K562 (cell line): ENCODE data around the gene KIF1A.

Experiments
- CTCF ChIP-seq, 3 experiments: IDR thresholded peaks in 2 of 3; conservative IDR thresholded peaks in 1 of 3; 2 replicates each; pipeline ENCODE4 v1.5.1; 2011 to 2012; ENCODE audit warnings: low read length in 3 of 3, mild to moderate bottlenecking in 3 of 3, control low read depth in 2 of 3, improper control_type of control experiment in 1 of 3, inconsistent platforms in 1 of 3, low read depth in 1 of 3, mixed read lengths in 1 of 3, moderate library complexity in 1 of 3; ENCODE audit not compliant: insufficient read depth in 2 of 3
- EP300 ChIP-seq: IDR thresholded peaks from 2 replicates; pipeline ENCODE4 v1.6.1; 2012; ENCODE audit warnings: low read length, improper control_type of control experiment
- MXD1 ChIP-seq: fragments of 250-450 bp; sonication (Bioruptor Pico); IDR thresholded peaks from 2 replicates; pipeline ENCODE4 v1.8.0; 2021; ENCODE audit warnings: borderline replicate concordance, mild to moderate bottlenecking, moderate library complexity; ENCODE audit not compliant: poor library complexity, severe bottlenecking
- POLR2A ChIP-seq: fragments of 450-650 bp; conservative IDR thresholded peaks from 2 replicates; pipeline ENCODE4 v1.6.1; 2016
- POLR2AphosphoS2 ChIP-seq: IDR thresholded peaks from 2 replicates; pipeline ENCODE4 v1.6.1; 2012; ENCODE audit warnings: low read length, improper control_type of control experiment
- SMARCE1 ChIP-seq: fragments of 450-650 bp; IDR thresholded peaks from 2 replicates; pipeline ENCODE4 v1.7.1; 2016; ENCODE audit warnings: mild to moderate bottlenecking
- ZBTB5 ChIP-seq: fragments of 450-650 bp; IDR thresholded peaks from 2 replicates; pipeline ENCODE4 v1.6.1; 2017; ENCODE audit warnings: antibody characterized with exemption
- ZNF282 ChIP-seq: sonication (generic); formaldehyde crosslinking; IDR thresholded peaks from 2 replicates; pipeline ENCODE4 v1.8.1; 2023; ENCODE audit warnings: missing genetic modification reagents

- TF ChIP-seq MXD1 (CRISPR knock-in tag): no peak
- no peak for TF ChIP-seq CTCF (IDR thresholded peaks at IDR 0.05 in 2 of 3, conservative IDR thresholded peaks at IDR 0.05 in 1 of 3; ENCODE audit: insufficient read depth in 2 of 3, low read depth in 1 of 3, low read length in 3 of 3)
- no peak for TF ChIP-seq EP300
- no peak for TF ChIP-seq POLR2AphosphoS2
- TF ChIP-seq ZNF282: no peak
- TF ChIP-seq POLR2A: no peak
- TF ChIP-seq ZBTB5: no peak
- no peak for TF ChIP-seq SMARCE1
Observed at GRCh38 chr2:240732184-240732583, 87.8 kb downstream of the KIF1A start.
